LoVo (cell line): Measurements from ENCODE around the gene RADIL.

ENCODE experiments used
- DNase-seq: peaks from one replicate; pipeline ENCODE4 v3.0.0-alpha.2; 2016; ENCODE audit warnings: low spot score

The RADIL gene

DNA sequence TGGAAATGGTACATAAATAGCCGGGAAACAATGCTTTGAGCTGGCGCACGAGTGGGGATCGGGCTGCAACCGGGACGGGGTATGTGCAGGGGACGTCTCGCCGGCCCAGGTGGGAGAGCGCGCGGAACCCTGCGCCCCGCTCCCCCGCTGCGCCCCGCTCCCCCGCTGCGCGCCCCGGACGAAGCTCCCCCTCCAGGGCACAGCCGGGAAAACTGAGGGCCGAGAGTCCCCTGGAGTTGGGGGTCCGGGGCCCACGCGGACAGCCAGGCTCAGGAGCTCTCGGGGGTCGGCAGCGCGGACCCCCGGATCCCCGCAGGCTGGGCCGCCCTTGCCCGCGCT is 514 bp downstream of the RADIL start:
- DNase-seq, result no peak

DNA sequence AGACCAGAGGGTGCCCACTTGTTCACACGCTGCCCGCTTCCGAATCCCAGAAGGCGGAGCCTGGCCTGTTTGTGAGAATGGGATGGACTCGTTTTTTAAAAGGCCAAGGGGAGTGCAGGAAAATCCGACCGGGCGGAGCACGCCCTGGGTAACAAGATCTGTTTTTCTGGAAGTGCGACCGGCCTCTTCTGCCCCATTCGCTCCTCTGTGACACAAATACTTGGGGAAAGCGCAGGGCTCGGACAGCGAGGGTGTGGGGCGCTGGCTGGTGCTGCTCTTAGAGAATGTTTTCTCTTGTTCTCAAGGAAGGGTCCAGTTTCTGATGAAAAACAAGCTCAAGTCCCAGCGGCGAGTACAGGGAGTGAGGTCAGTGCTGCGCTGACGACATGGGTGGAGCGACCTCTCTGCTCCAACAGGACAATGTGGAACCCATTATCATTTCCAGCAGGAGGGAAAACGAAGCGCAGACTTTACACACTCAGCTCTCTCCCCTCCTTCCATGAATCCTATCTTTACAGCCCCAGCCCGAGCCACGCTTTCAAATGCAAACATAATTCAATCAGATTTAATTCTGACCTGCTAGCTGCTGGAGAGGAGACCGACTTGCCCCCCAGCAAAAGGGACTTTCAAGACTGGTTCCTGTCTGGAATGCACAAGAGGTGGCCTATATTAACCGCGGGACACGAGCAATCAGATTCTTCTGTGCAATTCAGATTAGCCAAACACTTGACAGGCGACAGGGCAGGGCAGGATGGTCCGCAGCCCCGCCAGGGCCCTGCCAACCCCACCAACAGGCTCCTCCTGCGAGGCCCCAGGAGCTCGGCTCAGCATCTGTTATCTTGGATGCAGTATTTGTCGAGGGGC is 1.1 kb downstream of the RADIL start:
- no peak for DNase-seq

DNA sequence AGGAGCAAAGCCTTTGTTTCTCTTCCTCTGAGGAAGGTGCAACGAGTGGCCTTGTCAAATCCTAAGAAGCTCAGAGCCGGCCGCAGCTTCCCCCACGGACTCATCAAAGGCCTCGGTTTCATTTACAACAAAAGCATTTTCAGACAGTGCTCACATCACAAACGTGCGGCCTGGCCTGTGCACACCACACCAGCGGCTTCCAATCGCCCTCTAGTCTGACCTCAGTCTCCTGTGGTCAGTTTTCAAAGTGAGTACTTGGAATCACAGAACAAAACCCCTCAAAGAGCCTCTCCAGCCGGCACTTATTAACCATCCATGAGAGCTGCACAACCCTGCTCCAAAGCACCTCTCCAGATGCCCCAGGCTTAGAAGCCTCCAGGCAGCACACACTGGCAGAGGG is 3.3 kb downstream of the RADIL start:
- no peak for DNase-seq

DNA sequence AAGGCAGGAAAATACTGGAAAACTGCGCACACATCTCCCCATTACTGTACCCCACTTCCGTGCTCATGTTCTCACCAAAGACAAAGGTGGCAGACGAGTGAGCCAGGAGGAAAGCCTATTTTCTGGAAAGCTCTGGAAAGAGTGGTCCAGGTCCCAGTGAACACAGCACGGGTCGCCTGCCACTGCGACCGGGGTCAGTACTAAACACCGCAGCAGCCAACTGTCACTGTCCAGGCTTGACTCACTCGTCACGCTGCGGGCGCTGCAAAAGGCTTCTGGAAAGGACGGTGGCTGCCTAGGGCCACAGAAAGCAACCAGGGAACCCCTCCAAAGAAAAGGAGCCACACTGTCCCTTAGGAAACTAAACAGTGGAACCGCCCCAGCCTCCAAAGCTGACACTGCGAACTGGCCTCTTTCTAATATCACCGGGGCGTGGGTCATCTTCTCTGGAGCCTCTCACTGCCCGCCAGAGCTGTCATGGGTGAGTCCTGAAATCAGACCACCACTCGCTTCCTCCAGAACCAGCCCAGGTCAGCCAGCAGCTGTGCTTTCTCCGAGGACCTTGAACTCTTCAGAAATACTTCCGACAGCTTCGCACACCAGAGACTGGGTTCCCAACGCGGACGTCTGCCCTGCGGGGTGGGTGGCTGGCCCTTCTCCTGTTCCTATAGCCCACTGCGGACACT is 4.0 kb downstream of the RADIL start:
- no peak for DNase-seq

DNA sequence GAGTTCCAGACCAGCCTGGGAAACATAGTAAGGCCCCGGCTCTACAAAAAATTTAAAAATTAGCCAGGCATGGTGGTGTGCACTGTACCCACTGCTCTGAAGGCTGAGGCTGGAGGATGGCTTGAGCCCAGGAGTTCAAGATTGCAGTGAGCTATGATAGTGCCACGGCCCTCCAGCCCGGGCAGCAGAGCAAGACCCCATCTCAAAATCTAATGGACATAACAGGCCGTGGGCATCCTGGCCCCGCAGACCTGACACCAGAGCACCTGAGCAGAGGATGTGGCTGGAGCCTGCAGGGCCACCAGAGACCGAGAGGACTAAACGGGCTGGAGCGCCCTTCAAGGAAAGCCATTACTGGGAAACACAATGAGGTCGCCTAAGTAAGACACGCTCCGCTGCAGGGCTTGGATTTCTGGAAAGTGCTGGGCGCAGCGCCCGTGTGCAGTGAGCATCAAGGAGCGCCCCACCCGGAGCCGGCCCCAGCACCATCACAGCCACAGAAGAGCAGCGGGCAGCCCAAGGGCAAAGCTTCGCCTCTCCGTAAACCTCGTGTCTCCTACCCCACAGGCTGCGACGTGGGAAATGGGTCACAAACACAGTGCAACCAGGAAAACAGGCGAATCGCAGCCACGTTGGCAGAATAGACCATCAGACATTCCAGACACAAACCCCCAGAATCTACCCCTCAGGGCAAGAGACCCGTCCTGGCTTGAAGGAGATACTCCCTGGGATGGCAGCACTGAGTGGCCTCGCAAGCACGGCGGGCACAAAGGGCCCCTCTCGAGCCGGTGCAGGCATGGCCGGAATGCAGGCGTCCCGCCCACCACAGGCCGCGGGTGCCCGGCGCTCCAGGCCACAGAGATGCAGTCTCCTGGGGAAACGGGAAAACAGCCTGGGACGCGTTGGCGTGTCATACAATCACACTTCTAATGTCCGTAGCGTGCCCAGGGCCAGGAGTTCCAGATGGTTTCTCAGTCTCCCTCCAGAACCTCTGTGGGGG is 4.9 kb downstream of the RADIL start:
- DNase-seq, result no peak

DNA sequence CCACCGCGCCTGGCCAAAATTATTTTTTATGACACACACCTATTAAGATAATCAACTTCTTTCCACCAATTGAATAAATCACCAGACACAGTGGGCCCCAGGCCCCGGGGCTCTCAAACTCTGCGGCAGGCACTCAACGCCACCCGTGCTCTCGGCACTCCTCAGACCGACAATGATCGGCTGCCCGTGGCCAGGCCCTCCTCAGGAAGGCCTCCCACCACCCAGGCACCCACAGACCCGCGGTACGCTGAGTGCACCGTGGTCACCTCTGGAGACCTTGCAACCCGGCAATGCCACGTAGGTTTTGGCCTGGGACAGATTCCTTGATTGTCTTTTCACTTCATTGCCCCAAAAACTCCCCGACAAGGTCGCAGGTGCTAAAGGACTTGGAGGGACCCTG is 6.9 kb downstream of the RADIL start:
- no peak for DNase-seq

DNA sequence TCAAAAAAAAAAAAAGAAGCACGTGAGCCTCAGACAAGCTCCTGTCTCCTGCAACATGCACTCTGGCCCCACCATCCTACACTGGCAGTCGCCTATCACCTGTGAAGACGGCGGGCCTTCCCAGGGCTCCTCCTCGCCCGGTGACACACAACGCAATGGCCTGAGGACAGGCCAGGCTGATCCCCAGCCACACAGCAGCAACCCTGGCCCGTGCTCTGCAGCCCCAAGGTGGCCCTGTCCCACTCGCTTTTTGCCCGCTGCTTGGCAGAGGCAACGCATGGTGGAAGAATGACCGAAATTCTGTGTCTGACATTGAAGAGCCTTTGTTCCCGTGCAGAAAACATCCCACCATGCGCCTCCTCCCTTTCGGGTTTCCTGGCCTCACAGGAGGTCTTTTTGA is 8.1 kb downstream of the RADIL start:
- no peak for DNase-seq

DNA sequence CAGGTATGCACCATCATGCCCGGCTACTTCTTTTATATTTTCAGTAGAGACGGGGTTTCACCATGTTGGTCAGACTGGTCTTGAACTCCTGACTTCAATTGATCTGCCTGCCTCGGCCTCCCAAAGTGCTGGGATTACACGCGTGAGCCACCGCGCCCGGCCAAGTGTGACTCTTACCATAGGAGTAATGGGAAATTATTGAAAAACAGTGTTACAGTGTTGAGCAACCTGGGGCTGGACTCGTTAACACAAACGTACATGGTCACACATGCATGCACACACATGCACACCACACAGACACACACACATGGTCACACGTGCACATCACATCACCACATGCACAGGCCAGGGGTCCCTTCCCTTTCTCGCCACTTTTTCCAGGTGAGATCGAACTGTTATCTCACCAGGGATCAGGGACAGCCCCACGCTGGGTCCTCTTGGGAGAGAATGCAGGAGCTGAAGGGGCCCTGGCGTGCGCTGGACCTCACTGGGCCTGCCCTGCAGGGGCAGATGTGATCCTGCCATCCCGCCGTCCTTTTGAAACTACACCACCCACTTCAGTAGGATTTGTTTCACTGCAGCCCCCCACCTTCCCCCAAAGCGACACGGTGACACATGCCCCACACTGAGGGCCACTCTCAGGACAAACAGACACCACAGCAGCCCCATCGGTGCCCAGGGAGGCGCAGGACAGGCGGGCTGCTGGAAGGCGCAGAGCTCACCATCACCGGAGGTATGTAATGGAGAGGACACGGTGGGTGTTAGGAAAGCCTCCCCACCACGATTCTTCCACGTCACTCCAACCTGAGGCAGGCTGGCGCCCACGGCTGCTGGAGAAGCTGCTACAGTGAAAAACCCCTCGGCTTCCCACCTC is 10.2 kb downstream of the RADIL start:
- no peak for DNase-seq

DNA sequence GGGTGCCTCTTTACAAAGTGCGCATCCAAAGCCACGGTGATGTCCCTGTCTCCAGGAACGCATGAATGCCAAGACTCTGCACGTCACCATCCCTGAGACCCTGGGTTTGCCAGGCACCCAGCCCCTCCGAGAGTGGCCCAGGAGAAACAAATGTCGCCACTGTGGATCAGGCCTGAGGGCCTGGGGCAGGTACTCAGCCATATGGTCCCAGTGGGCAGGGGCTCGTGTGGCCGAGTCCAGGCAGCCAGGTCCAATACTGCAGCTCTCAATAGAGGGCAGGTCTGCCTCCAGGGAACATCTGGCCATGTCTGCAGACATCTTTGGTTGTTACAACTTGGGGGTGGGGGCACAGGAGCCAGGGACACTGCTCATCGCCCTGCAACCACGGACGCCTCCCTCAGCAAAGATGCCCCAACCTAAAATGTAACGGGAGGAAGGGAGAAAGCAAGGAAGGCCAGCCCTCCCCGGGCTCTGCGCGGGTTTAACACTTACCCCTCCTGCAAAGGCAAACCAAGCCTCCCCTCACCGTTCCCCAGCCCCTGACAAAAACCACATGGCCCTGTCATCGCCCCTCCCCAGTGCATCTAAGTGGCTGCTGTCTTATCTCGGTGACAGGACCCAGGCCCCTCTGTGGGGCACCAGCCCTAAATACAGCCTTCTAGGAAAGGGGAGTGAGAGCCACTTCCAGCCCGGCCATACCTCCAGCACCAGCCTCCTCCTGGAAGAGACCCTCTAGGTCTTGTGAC is 11.4 kb downstream of the RADIL start:
- no peak for DNase-seq

DNA sequence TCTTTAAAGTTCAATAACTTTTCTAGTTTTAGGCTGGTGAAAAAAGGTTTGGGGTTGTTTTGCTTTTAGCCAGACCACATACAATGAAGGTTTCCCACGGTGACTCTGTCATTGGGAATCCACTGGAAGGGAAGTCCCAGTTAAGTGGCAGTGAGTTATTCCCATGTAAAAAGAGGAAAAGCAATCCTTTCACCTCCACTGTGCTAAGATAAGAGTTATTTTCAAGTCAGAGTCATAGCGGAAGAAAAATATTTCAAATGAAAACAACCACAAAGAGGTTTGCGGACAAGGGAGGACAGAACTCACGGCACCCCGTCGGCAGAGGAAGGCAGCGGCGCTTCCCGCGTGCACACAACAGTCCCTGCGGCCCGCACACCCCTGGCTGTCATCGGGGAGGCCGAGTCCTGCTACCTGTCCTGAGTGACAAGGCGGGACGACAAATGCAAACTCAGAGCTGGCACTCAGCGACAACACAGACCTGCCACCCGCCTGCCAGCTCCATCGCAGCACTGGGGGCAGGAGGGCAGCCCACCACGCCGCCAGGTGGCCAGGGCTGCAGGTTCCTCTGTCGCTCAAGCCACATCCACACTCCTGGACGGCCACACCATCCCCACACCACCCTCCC is 12.3 kb downstream of the RADIL start:
- DNase-seq, result no peak

DNA sequence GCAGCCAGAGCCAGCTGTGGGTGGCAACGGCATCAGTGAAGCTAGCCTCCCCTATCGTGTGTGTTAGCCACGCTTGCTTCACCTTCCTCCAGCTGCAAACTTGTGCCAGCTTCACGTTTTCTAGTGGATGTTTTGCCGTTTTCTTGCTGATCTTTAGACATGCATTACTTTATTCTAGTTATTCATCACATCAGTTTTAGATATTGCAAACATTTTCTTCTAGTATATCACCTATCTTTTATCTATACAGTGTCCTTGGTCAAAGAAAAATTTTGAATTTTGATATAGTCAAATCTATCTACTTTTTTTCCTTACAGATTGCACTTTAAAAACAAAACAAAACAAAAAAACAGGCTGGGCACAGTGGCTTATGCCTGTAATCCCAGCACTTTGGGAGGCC is 15.0 kb downstream of the RADIL start:
- no peak for DNase-seq

DNA sequence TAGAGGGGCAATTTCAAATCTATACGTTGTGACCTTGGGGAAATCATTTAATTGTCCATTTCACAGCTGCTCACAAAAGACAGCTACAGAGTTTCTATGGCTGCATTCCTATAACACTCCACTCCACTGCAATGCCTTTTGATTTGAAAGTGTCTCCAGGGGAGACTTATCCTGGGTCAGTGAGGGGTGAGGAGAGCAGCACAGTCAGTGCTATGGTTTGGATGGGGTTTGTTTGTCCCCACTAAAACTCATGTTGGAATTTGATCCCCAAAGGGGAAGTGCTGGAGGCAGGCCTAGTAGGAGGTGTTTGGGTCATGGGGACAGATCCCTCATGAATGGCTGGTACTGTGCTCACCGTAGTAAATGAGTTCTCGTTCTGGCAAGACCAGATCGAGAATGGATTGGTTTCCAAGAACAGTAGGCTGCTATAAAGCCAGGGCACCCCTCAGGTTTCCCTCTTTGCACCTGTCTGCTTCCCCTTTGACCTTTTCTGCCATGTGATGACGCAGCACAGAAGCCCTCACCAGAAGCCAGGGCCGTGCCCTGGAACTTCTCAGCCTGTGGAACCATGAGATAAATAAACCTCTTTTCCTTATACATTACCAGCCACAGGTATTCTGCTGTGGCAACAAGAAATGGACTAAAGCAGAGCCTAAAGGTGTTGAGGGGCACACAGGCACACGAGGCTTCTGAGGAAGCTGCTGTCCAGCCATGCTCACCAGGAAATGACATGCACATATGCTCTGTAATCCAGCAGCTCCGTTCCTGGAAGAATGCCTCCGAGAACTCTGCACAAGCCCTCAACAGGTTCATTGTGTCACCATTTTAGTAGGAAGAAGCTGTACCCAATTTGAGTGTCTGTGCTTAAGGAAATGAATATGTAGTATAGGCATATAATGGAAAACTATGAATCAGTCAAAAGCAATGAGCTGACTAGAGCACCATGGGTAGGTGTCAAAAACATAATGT is 16.7 kb downstream of the RADIL start:
- DNase-seq, result no peak

DNA sequence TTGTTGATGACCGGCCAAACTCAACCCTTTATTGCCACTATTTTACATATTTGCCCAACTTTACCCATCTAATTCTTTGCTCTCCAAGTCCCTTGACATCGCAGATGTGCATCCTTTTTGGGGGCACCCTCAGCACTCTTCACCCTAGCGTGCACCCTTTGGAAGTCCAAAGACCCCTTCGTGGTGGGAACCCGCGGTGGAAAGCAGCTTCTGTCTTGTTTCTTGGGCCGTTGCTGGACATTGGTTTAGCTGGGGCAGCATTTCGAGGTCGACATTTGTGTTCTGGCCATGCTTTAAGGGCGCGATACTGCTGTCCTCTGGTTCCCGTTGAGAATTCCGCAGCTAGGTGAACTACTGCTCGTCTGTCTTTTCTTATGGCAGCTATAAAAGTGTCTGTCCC is 21.4 kb downstream of the RADIL start:
- no peak for DNase-seq

DNA sequence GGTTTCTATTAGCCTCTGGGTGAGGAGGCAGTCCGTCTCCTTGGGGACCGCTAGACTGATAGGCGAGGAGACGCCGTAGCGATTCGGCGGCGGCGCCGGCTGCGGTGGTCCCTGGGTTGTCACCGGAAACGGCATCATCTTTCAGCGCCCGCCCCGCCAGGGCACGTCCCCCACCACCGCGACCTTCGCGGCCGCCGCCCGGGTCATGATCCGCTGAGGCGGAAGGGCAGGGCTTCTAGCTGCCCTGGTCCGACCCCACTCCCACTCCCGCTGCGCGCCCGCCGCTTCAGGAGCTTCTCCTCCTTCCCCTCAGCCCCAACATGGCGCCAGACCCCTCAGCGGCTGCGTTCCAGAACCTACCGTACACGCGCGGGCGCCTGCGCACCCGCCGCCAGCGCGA is 21.8 kb downstream of the RADIL start, which contains the start of gene PAPOLB:
TSS of gene PAPOLB (minus strand) at position 358 of the 400 bp plus-strand sequence. CDS start at position 138, 220 bp downstream.
- no peak for DNase-seq

DNA sequence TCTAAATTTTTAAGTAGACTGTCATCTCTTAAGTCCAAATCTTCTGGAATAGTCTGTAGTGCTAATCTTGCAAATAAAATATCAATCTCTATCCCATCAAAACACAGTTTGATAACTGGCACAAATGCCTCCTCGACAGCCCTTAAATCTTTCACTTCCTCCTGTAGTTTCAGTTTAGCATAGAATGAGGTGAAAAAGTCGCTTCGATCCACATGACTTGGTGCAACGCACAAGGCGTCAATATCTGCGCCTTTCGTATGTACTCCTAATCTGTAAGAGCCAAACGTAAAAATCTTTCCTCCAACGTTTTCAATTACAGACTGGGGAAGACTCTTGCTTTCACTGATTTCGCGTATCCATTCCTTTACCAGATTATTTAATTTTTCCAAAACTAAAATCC is 22.3 kb downstream of the RADIL start:
- DNase-seq, result no peak

DNA sequence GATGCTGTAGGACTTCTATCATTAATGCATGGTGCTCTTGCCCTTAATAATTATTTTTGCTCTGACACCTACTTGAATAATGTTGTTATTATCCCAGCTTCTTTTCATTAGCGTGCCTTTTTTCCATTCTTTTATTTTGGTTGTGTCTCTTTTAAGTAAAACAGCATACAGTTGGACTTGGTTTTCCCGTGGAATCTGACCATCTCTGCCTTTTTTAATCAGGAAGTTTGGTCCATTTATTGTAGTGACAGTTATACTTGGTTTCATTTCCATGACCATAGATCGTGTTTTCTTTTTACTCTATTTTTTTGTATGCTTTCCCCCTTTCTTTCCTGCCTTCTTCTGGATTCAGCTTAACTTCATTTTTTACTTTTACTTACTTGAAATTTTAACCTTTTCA is 26.3 kb downstream of the RADIL start:
- no peak for DNase-seq

DNA sequence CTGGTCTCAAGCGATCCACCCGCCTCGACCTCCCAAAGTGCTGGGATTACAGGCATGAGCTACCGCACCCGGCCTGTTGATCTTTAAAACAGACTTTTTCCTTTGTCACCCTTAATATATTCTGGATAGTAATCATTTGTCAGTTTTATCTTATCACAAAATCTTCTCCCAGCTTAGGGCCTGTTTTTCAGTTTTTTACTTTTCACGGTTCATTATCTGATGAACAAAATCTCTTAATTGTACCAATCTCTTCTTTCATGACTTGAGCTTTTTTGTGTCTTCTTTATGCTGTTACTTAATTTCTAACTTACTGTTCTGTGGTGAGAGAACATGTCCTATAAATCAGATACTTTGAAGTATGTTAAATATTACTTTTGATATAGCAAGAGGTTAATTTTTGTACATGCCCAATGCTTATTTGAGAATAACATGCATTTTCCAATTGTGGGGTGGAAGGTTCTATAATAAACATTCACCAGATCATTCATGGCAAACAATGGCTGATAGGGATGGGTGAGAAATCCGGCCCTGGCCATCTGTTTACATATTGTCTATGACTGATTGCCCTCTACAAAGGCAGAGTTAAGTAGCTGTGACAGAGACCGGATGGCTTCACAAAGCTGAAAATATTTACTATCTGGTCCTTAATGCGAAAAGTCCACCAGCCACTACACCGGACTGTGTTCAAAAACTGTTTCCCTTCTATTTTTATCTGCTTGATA is 27.0 kb downstream of the RADIL start:
- DNase-seq, result no peak

DNA sequence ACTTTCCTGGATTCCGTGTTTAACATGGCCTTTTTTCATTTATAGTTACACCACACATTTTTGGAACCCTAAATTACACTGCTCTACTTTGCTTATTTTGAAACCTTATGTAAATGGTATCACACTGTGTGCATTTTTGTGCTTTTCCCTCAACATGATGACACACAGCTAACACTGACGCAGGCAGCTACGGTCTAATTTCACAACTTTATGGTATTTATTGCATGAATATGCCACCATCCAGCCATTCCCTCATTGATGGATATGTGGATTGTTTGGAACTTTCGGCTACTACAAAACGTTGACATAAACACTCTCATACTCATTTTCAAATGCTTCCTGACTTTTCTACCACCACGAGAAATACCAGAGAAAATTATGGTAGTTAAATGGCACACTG is 28.6 kb downstream of the RADIL start:
- DNase-seq, result no peak
